ENCODE data around the gene GTF2F1.

DNA sequence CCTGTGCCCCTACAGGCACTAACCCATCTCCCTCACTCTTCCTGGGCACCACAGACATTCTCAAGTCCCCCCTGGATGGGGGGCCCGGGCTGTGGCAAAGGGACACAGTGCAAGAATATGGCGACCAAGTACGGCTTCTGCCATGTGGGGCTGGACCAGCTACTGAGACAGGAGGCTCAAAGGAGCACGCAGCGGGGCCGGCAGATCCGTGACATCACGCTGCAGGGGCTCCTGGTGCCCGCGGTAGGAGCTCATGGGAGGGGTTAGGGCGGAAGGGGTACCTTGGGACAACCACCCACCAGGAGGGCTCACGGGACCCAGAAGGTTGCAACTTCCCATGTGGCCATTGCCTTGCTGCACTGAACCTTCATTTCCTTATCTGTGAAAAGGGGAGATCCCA is 3.3 kb upstream of the GTF2F1 start:
- no peak for TF ChIP-seq BHLHE40 (IDR thresholded peaks at IDR 0.05; ENCODE audit: borderline replicate concordance)
- no peak for TF ChIP-seq FOXK2 (IDR thresholded peaks at IDR 0.05)
- no peak for TF ChIP-seq ELF4 (IDR thresholded peaks at IDR 0.05)
- TF ChIP-seq SP1 (IDR thresholded peaks at IDR 0.05): no peak
- no peak for TF ChIP-seq TARDBP (IDR thresholded peaks at IDR 0.05)
- TF ChIP-seq FOXM1 (IDR thresholded peaks at IDR 0.05; ENCODE audit: borderline replicate concordance): no peak
- no peak for TF ChIP-seq LEF1 (IDR thresholded peaks at IDR 0.05; ENCODE audit: borderline replicate concordance)
- no peak for TF ChIP-seq CTBP1 (IDR thresholded peaks at IDR 0.05; ENCODE audit: borderline replicate concordance)
- TF ChIP-seq SUZ12 (IDR thresholded peaks at IDR 0.05): no peak
- no peak for TF ChIP-seq HDGF (IDR thresholded peaks at IDR 0.05; ENCODE audit: borderline replicate concordance)
- no peak for TF ChIP-seq ARNT (IDR thresholded peaks at IDR 0.05)

Data from HEK293T (cell line).